GM12801 (cell line): ENCODE measurements around the gene GLIS1.

Source experiments
- TF ChIP-seq, protein P1 (sequence below): IDR thresholded peaks from one replicate; pipeline ENCODE4 v1.5.1; 2011; ENCODE audit warnings: control low read depth; ENCODE audit not compliant: insufficient read length; ENCODE audit errors: extremely low read depth

The GLIS1 gene

DNA sequence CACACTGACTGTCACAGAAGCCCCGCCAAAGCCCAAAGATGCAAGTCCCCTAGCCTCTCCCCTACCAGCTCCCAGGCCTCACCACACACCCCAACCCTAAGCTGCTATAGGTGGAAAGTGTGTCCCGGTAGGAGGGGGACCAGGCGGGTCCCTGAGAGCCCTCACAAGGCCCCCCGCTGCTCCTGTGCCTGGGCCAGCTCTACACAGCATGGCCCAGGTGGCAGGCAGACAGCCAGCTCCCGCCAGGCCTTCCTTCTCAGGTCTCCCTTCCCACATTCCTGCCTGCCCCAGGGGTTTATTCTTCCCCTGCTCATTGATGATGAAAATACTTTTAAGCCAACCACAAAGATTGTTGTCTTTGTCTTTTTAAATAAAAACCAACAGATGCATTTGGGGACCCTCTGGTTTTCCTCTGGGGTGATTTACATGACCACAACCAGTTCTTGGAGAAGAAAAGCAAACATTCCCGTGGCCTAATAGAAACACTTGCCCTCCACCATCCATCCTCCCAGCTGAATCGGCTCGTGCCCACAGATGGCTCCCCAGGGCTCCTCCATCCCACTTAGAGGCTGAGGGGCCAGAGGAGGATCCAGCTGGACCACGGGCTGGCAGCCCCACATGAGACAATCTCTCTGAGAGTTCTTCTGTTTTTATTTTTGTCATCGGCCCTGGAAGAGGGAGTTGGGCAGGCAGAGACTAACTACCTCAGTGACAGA, 186.7 kb downstream of the GLIS1 start:
- TF ChIP-seq, protein P1, sequence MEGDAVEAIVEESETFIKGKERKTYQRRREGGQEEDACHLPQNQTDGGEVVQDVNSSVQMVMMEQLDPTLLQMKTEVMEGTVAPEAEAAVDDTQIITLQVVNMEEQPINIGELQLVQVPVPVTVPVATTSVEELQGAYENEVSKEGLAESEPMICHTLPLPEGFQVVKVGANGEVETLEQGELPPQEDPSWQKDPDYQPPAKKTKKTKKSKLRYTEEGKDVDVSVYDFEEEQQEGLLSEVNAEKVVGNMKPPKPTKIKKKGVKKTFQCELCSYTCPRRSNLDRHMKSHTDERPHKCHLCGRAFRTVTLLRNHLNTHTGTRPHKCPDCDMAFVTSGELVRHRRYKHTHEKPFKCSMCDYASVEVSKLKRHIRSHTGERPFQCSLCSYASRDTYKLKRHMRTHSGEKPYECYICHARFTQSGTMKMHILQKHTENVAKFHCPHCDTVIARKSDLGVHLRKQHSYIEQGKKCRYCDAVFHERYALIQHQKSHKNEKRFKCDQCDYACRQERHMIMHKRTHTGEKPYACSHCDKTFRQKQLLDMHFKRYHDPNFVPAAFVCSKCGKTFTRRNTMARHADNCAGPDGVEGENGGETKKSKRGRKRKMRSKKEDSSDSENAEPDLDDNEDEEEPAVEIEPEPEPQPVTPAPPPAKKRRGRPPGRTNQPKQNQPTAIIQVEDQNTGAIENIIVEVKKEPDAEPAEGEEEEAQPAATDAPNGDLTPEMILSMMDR: no peak

DNA sequence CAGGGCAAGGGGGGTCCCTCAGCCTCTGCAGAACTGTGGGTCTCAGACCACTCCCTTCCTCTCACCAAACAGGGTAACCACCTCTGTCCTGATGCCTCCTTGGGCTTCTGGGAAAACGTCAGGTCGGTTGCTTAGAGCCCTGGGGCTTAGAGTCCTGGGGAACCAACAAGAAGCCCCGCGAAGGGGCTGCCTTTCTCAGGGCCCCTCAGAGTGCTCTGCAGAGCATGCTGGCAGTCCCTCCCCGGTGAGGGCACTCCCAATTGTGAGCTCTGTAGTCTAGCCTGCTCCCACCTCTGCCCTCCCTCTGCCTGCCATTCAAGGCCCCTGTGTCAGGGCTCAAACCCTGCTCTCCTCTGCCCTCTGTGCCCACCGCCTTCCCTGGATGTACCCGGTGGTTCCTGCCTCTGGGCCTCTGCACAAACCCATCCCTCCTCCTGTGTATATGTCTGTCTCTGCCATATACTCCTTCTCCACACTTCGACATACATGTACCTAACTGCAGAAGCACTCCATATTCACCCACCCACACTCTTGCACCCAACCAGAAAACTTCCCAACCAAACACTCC, 187.5 kb downstream of the GLIS1 start:
- TF ChIP-seq, protein P1: no peak

GRCh38 chr1:53550201-53550741, 188.7 kb downstream of the GLIS1 start:
- TF ChIP-seq, protein P1: no peak

DNA sequence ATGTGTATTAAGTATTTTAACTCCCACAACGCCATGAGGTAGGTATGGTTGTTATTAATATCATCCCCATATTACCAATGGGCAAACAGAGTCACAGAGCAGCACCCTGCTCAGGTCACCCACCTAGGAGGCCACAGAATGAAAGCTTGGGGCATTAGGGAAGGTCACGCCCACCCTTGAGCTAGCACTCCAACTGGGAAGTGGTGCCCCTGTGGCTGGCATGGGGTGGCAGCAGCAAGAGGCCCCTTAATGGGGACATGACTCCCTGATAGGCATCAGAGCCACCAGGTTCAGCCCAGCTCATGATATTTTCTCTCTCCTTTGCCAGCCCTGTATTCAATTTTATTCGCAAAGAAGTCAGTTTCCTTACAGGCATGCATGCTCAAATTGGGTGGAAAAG, 189.2 kb downstream of the GLIS1 start:
- TF ChIP-seq, protein P1: no peak

DNA sequence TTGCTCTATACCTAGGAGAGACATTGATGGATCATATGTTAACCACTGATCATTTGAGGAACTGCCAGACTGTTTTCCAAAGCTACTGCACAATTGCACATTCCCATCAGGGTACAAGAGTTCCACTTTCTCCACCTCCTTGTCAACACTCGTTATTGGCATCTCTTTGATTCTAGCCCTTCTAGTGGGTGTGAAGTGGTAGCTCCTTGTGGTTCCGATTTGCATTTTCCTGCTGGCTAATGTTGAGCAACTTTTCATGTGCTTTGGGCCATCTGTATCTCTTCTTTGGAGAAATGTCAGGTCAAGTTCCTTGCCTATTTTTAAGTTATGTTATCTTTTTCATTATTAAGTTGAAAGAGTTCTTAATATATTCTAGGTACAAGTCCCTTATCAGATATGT, 189.7 kb downstream of the GLIS1 start:
- TF ChIP-seq, protein P1: no peak

- TF ChIP-seq, protein P1: no peak
These were observed 190.9 kb downstream of the GLIS1 start for GRCh38 chr1:53548031-53548491.

- TF ChIP-seq, protein P1: no peak
These were observed 191.7 kb downstream of the GLIS1 start for GRCh38 chr1:53547231-53547790.
